Suppressor macrophage treated with lipopolysaccharide for 4 hours (primary cell): ENCODE measurements around the gene PPP6R2.
A peak's percentile ranks its signal among the peaks of the same experiment; 100 is the strongest.

Experiments used
- DNase-seq: peaks from one replicate; pipeline ENCODE4 v3.0.0-alpha.2; 2020

The PPP6R2 gene, protein sequence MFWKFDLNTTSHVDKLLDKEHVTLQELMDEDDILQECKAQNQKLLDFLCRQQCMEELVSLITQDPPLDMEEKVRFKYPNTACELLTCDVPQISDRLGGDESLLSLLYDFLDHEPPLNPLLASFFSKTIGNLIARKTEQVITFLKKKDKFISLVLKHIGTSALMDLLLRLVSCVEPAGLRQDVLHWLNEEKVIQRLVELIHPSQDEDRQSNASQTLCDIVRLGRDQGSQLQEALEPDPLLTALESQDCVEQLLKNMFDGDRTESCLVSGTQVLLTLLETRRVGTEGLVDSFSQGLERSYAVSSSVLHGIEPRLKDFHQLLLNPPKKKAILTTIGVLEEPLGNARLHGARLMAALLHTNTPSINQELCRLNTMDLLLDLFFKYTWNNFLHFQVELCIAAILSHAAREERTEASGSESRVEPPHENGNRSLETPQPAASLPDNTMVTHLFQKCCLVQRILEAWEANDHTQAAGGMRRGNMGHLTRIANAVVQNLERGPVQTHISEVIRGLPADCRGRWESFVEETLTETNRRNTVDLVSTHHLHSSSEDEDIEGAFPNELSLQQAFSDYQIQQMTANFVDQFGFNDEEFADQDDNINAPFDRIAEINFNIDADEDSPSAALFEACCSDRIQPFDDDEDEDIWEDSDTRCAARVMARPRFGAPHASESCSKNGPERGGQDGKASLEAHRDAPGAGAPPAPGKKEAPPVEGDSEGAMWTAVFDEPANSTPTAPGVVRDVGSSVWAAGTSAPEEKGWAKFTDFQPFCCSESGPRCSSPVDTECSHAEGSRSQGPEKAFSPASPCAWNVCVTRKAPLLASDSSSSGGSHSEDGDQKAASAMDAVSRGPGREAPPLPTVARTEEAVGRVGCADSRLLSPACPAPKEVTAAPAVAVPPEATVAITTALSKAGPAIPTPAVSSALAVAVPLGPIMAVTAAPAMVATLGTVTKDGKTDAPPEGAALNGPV

DNA sequence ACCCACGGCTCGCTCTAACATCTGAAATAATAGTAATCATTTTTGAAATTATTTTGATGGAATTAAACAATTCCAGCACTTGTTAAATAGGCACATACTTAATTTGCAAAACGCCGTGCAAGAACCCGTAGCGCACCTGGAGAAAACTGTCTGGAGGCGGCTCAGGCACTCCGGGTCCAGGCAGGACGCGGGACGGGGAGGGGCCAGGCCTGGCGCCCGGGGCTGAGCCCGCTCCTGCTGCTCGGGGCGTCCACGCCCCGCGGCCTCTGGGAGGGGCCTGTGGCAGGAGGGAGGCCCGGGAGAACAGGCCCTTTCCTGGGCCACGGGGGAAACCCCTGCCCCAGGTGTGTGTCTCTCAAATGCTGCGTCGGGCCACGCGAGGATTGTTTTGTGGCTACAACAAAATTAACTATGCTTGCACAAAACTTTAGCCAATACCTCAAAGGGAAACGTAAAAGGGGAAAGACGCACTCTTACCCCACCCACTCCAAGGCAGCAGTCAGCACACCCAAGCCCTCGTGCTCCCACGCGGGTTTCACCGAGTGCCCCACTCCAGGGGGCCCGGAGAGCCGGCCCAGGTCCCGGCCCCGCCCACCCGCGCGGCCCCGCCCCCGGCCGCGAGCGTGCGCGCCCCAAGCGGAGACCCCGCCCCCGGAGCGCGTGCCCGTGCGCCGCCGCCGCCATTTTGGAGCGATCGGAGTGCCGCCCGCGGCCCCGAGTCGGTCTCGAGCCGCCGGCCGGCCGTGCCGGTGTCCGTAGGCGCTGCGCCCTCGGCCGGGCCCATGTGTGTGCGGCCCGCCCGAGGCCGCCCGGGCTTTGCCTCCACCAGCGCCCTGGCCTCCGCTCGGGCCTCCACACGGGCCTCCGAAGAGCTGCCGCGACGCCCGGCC is at the start of gene PPP6R2:
Gene PPP6R2, plus strand, starts transcription at position 677 of the 890 bp plus-strand sequence. CDS start 50,582 bp downstream, outside the sequence.
- peak; percentile 94 for DNase-seq

DNA sequence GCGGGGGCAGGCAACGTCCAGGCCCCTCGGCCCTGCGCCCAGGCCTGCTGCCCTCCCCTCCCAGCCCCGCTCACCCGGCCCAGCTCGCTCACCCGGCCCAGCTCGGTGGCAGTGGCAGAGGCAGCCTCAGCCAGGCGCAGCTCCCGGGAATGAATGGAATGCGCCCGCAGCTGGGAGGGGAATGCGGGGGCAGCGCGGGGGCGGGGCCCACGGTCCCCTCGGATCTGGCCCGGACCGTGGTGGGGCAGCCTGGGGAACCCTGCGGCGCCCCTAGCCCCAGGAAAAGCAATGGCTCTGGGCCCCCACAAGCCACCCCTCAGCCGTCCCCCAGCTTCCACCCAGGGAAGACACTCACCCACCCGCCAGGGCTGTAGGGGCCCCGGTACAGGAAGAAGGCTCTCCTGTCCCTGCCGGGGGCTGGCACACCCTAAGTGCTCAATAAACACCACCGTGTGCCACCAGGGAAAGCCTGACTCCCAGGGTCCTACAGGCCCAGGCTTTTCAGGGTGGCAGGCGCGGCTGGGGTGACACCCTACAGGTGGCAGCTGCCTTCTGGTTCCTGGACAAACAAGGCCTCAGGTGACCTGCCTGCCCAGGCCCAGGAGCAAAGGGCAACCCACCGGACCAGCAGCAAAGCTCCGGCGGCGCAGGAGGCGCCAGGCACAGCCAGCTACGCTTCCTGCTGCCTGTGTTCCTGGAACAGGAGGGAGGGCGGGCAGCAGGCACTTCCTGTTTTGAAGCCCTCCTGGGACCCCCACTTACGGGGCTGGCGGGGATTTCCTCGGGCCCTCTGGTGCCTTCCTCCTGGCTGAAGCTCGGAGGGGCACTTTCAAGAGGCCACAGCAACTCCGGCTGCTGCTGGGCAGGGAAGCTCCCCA is 49.4 kb upstream of the PPP6R2 start:
- DNase-seq = no peak

DNA sequence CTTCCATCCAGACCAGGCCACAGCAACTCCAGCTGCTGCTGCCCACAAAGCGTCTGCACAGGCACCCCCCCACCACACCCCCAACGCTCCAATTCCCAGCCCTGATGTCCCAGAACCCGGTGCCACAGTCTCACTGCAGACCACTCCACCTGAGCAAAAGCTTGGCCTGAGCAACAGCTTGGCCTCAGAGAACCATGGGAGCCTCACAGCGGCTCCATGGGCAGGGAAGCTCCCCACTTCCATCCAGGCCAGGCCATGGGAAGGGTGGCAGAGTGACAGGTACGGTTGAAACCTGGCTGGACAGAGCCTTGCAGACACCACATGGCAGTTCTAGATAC is 48.8 kb upstream of the PPP6R2 start:
- DNase-seq = no peak

DNA sequence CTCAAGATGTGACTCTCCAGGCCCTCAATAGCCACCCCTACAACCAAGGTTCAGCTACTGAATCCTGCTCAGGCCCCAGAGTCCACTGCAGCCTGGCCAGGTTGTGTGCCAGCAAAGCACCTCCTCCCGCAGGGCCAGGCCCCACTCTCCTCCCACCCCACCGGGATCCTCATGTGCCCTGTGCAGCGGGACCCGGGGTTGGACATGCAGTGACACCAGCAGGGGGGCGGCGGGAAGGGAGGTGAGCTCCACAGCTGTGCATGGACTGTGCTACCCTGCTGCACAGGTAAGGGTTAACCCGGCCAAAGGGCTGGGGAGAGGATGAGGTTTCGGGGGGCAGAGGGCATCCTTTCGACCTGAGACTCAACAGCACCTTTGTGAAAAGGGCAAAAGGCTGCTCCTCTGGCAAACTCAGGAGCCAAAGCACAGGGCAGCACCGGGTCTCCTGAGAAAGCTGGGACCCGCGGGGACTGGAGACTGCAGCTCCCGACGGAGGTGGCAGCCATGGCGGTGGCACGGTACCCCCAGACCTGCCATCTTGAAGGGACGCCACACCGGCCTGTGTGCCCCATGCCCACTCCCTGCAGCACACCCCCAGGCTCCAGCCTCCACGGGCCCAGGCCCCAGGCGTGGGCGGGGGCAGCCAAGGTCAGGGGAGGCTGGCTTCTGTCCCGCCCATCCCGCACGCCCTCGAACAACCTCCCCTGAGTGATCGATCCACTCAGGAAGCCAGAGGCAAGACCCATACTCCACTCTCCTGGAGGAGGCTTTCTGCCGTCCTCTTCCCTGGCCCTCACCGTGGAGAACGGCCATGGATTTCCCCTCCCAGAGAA is 46.3 kb upstream of the PPP6R2 start:
- DNase-seq = no peak

DNA sequence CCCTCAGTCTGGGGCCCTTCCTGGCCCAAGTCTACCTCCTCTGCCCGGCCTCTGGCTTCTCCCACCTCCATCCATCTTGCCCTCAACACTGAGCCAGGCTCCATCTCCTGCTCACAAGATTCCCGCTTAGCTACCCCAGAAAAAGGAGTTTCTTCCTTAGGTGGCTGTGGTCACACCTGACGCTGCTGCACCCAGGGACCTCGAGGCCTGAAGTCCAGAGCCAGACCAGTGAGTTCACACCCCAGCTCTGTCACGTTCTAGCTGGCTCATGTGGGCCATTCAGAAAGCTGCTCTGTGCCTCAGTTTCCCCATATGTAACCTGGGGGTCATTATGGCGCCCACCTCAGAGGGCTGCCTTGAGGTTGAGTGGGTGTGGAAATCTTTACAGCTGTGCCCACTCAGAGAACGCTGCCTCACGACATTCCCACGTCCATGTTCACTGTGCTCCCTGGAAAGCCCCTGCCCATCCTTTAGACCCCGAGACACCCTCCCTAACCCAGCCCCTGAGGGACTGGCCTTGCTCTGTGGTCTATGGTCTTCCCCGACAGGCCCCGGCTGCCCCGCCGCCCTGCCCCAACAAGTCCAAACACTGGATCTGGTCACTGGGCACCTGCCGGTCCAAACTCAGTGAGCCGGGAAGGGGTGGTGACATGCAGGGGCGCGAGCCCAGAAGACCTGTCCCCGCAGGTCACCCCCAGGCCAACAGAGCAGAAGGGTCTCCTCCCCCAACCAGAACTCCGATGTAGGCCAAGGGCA is 45.4 kb upstream of the PPP6R2 start:
- no peak for DNase-seq

DNA sequence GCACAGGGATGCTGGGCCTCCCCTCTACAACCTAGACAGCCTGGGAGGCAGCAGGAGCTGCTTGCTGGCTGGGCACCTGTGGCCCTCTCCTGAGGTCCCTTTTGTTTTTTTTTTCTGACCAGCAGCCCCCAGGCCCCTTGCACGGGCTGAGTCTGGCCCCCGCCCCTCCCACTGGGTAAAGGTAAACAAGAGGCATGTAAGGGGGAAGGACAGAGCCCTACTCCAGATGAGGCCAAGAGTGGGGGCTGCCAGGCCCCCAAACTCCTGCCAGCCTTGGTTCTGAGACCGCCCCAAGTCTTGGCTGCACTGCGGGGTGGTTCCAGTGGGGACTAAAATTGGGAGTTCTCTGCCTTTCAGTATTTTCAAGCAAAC is 44.9 kb upstream of the PPP6R2 start:
- no peak for DNase-seq

DNA sequence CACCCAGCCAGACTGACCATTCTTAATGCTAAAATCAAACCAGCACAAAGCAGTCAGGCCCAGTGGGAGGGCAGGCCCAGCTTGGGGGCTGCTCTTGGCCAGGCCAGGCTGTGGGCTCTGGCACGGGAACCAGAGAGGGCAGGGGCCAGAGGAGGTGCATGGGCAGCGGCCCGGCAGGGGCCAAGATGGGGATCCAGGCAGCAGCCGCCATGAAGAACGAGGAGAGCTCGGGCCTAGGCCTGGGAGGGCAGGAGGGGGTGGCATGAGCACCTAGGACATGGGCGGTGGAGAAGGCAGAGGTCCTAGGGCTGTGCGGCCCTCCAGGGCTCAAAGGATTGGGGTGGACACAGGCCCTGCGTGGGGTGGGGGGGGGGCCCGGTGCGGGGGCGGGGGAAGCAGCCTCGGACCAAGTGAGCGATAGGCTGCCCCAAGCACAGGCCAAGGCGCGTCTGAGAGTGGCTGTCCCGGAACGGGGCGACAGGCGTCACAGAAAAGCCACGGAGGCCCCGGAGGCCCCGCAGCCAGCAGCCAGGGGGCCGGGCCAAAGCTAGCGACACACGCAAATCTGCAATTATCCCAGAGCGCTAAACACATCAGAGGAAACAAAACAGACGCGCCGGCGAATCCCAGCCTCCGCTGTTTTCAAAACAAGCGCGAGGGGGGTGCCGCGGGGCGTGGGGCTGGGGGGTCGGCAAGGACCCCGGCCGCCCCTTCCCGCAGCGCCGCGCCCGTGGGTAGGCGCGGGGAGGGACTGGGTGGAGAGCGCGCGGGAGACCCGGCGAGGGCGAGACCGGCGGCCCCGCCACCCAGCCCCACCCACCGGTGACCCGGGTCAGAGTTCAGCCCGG is 44.0 kb upstream of the PPP6R2 start:
- DNase-seq = no peak

DNA sequence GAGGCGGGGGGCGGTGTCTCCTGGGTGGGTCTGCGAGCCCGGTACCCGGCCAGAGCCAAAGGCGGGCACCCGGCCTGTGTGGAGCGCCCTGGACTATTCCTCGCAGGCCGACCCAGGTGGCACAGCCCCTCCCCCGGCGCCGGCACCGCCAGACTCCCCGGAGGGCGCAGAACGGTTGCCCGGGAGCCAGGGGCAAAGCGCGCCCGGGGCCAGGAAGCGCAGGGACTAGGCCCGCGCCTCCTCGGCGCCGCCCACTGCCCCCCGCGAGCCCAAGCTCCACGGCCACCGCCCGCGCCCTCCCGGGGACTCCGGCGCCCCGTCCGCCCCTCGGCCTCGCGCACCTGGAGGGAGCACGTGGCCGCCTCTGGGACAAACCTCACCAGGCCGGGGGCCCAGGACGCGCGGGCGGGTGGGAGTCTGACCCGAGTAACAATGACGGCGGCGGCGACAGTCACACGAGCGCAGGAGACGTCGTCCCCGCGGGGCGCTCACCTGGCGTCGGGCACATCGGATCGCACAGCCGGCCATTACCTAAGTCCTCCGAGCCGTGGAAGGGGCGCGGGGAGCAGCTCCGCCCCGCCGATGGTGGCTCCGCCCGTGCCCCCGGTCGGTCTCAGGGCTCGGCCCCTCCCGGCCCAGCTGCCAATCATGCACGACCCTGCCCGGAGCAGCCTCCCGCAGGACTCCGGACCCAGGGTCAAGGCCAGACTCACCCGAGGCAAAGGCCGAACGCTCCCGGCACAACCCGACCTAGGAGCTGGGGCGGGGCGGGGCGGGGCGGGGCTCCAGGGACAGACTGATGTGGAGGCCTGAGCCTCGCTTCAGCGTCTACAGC is 43.1 kb upstream of the PPP6R2 start:
- DNase-seq = no peak

DNA sequence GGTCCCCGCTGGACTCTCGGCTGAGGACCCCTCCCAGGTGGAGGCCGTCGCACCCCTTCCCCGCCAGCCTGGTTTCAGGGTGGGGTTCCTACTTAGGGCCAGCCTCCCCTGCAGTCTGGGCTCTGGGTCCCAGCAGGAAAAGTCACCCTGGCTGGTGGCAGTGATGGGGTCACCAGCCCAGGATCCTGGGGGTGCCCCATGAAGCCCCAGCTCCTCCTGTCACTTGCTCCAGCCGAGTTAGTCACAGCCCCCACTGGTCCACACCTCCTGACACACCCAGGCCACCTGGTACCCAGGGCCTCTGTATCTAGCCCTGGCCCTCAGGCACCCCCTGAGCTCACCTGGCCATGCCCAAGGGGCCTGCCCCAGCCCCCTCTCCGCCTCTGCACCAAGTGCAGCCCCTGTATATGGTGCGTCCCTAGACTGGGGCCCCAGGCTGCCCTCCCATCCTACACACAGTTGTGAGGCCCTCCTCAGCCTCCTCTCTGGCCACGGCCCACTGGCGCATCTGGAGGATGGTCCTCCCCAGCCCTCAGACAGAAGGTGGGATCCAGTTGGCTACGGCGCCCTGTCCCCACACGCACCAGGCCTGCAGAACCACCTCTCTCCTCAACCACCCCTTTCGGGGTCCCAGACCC is 42.4 kb upstream of the PPP6R2 start:
- DNase-seq = no peak

DNA sequence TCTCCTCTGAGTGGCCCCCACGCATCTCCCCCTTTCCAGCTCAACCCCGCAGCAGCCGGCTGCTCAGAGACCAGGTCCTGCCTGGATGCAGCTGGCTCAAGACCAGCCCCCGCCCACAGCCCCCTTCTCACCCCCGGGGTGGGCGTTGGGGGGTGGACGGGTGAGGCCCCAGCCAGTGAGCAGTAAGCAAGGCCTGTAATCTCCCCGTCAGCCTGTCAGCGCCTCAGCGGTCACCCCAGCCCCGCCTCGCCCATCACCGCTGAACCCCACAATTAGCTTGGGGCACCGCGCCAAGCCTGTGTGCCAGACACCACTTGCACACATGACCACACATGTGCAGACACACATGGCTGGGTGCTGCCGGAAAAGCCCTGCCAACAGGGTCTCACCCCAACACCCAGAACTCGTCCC is 41.5 kb upstream of the PPP6R2 start:
- DNase-seq = no peak

DNA sequence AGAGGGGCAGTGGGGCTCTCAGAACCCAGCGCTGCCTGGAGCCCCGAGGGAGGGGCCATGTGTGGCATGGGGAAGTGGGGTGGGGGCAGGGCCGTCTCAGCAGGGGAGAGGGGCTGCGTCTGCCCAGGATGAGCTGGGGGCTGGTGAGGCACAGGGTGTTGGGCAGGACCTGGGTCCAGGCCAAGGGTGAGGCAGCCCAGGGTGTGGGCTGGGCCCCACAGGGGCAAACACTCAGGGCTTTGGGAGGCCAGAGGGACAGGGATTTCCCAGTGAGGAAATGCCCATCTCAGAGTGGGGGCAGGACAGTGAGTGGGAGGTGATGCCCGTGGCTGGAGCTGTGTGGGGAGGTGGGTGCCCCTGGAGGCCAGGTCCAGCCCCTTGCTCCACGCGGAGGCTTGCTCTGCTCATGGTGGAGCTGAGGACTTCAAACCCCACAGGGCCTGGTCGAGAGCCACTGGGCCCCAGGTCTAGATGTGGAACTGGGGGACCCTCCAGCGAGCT is 41.0 kb upstream of the PPP6R2 start:
- DNase-seq = peak; percentile 66

DNA sequence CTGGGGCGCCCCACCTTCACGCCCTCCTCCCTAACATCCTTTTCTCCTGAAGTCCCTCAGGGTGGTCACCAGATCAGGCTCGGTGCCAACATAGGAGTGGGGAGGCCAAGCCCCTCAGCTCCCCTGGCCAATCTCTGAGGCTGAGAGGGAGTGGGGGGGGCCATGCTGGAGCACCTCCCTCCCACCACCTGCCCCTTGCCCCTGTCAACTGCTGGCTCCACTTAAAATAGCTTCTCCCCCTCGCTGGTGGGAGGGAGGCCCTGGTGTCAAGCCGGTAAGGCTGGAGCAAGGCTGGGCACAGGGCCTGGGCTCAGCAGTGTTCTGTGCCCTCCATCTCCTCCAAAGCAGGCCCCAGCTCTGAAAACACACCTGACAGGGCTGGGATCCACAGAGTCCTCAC is 40.6 kb upstream of the PPP6R2 start:
- DNase-seq = no peak

DNA sequence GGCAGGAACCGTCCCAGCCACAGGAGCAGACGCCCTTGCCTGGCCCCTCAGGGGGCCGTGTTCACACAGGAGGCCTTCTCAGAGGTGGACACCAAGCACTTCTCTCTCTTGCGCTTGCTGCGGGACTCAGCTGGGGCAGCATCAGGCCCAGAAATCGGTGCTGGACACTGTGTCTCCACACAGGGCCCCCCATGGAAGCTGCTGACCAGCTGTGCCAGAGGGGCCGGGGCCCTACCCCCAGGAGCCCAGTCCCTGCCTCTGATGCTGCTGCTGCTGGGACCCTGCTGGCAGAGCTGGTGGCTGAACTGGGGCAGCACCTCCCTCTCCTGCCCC is 39.6 kb upstream of the PPP6R2 start:
- DNase-seq = no peak

DNA sequence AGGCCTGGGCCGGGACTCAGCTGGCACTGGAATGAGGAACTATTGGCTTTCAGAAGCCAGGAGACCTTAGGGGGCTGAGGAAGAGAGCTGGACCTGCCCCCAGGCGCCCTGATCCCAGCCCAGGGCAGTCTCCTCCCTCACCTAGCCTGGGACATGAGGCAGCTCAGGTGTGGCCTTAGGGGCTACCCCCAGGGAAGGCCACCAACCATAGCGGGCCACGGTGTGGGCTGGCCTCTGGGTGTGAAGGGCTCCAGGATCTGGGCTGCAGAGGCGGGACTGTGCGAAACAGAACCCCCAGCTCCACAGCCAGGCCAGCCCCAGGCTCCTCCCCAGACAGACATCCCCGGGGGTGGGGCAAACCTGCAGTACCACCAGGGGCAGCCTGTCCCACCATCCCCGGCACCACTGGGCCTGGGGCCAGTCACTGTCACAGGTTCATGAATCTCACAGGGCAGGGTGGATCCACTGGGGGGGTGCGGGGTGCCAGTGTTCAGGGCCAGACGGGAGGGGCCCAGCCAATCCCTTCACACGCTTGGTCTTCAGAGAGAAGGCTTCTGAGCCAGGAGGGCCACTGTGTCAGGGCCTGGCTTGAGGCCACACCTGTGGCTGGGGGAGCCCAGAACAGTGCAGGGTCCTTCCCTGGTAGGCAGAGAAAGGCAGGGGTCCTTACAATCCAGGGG is 39.1 kb upstream of the PPP6R2 start:
- DNase-seq = peak; percentile 74

DNA sequence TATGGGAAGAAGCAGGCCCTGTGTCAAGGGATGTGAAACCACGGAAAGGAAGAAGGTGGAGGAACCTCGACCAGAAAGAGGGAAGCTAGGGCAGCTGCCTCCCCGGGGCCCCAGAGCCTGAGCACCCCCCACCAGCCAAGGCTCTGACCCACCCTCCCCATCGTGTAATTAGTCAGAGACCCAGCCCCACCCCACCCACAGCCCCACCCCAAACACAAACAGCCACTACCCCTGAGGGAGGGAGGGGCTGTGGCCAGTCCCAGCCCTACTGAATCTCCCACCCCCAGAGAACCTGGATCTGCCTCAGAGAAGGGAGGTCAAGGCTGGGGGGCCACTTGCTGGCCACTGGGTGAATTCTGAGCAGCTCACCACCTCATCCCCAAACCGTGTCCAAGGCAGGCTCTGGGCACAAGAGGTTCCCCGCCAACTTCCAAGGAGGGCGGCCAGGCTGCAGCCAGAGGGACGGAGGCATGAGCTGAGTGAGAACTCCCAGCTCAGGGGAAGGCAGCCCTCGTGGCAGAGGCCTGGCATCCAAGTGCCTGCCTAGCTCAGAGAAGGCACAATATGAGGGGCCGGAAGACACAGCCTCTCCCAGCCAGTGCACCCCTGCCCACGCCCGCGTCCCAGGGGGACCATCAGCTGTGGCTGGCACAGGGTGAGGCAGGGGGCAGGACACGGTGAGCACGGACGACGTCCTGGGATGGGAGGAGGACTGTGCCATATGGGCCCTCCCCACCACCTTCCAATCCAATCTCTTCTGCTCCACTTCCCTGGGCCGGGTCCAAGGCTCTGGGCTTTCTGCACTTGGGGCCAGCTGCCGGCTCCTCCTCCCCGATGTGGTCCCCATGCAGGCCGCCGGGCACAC is 38.4 kb upstream of the PPP6R2 start:
- DNase-seq = peak; percentile 84

DNA sequence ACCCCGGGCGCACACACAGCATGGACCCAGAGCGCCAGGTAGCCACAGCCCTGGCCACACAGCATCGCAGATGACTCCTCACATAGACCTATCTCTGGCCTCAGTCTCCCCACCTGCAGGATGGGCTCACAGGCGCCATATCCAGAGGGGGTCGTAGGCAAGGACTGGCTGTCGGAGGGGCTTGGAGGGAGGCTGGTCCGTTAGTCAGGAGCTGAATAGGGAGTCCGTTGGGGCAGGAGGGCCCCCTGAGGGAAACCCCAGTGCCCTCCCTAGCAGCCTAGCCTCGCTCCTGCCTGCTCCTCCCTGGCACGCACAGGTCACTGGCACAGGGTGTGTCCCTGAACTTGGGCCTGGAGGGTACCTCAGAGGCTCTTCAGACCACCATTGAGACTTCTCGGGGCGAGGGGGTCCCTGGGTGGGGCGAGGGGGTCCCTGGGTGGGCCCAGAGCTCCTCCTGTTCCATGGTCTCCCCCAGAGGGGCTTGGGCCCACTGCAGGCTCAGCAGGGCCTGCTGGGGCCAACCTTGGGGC is 37.7 kb upstream of the PPP6R2 start:
- DNase-seq = no peak
